DOHH2 (cell line): ENCODE measurements around the gene SYT1.
"Not testable (repeated sequence)": the region's sequence is repeated elsewhere in the genome, so short reads cannot be mapped to it uniquely, and the experiment has no call there.

ENCODE experiments used
- H3F3A ChIP-seq: fragments of 200-600 bp; sonication (generic), shearing (Covaris generic); 2 replicates; pipeline ENCODE4 v1.6.0; 2016; ENCODE audit warnings: antibody characterized with exemption, mild to moderate bottlenecking; ENCODE audit not compliant: control insufficient read depth, insufficient read depth
- H3K27ac ChIP-seq: fragments of 200-600 bp; sonication (generic); 2 replicates; pipeline ENCODE4 v1.5.1; 2014; ENCODE audit warnings: low read depth, mild to moderate bottlenecking, low read length, moderate library complexity
- H3K27me3 ChIP-seq: fragments of 200-600 bp; sonication (generic); 2 replicates; pipeline ENCODE4 v1.6.1; 2014; ENCODE audit warnings: mild to moderate bottlenecking, low read length, mixed read lengths; ENCODE audit not compliant: control insufficient read depth
- H3K36me3 ChIP-seq: fragments of 200-600 bp; sonication (generic); 2 replicates; pipeline ENCODE4 v1.6.1; 2014; ENCODE audit warnings: mild to moderate bottlenecking, low read length, moderate library complexity, mixed read lengths; ENCODE audit not compliant: control insufficient read depth
- H3K4me1 ChIP-seq: fragments of 200-600 bp; sonication (generic); 2 replicates; pipeline ENCODE4 v1.6.1; 2014; ENCODE audit warnings: mild to moderate bottlenecking, low read length, mixed read lengths; ENCODE audit not compliant: control insufficient read depth
- H3K4me2 ChIP-seq: fragments of 200-600 bp; sonication (generic); 2 replicates; pipeline ENCODE4 v1.6.0; 2014; ENCODE audit warnings: mild to moderate bottlenecking, low read length, moderate library complexity
- H3K4me3 ChIP-seq: fragments of 200-600 bp; sonication (generic); 2 replicates; pipeline ENCODE4 v1.5.1; 2014; ENCODE audit warnings: mild to moderate bottlenecking, low read length, mixed read lengths
- H3K79me2 ChIP-seq: fragments of 200-600 bp; sonication (generic); 2 replicates; pipeline ENCODE4 v1.6.1; 2014; ENCODE audit warnings: mild to moderate bottlenecking, low read length, mixed read lengths; ENCODE audit not compliant: control insufficient read depth
- H3K9me2 ChIP-seq: fragments of 200-600 bp; sonication (generic); replicated peaks from 2 replicates; pipeline ENCODE4 v1.6.1; 2014; ENCODE audit warnings: mild to moderate bottlenecking, low read length, mixed read lengths; ENCODE audit not compliant: control insufficient read depth
- H3K9me3 ChIP-seq: fragments of 200-600 bp; sonication (generic); 2 replicates; pipeline ENCODE4 v1.6.1; 2014; ENCODE audit warnings: antibody characterized with exemption, low read length, mixed read lengths; ENCODE audit not compliant: control insufficient read depth, insufficient read depth
- H4K20me1 ChIP-seq: fragments of 200-600 bp; sonication (generic); 2 replicates; pipeline ENCODE4 v1.6.0; 2014; ENCODE audit warnings: low read depth, mild to moderate bottlenecking, antibody characterized with exemption, low read length, moderate library complexity; ENCODE audit not compliant: control insufficient read depth, insufficient read depth
- EZH2phosphoT487 ChIP-seq: fragments of 200-600 bp; sonication (generic); IDR thresholded peaks from 2 replicates; pipeline ENCODE4 v1.6.1; 2017; ENCODE audit warnings: borderline replicate concordance, mild to moderate bottlenecking, antibody characterized with exemption, low read length, moderate library complexity, mixed read lengths
- TF ChIP-seq, protein P1 (sequence below): fragments of 200-600 bp; sonication (generic); IDR thresholded peaks from one replicate; pipeline ENCODE4 v1.5.1; 2014; ENCODE audit warnings: antibody characterized with exemption, mild to moderate bottlenecking, low read depth, low read length; ENCODE audit not compliant: poor library complexity, severe bottlenecking

Gene SYT1

DNA sequence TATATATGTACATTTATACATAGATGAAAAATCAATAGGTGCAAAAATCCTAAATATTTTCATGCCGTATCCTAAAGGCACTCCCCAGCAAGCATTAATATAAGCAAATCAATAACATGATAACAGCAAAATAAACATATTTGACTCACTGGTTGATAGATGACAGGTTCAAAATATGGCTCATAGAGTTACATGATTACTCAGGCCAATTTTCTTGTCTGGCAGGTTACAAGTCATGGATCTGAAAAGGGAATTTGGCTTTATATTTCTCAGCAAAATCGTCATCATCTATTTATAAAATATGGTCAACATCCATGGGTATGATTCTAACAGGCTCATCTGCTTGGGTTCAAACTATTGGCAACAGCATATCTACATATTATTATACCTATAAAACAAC is 34.9 kb upstream of the SYT1 start:
- Histone ChIP-seq H3K9me2 (no peaks in the 10 kb centered on the region), H3K9me3 (no peaks in the 10 kb centered on the region), H3K36me3 (no peaks in the 10 kb centered on the region), H4K20me1 (no peaks in the 10 kb centered on the region), H3K79me2 (no peaks in the 10 kb centered on the region), H3K27ac (no peak overlapping the region), H3K4me1 (no peaks in the 10 kb centered on the region), H3K4me3 (no peak overlapping the region), H3K27me3 (no peaks in the 10 kb centered on the region), H3F3A (no peaks in the 10 kb centered on the region), H3K4me2 (no peak overlapping the region)
- no peak for TF ChIP-seq EZH2phosphoT487
- TF ChIP-seq, protein P1, sequence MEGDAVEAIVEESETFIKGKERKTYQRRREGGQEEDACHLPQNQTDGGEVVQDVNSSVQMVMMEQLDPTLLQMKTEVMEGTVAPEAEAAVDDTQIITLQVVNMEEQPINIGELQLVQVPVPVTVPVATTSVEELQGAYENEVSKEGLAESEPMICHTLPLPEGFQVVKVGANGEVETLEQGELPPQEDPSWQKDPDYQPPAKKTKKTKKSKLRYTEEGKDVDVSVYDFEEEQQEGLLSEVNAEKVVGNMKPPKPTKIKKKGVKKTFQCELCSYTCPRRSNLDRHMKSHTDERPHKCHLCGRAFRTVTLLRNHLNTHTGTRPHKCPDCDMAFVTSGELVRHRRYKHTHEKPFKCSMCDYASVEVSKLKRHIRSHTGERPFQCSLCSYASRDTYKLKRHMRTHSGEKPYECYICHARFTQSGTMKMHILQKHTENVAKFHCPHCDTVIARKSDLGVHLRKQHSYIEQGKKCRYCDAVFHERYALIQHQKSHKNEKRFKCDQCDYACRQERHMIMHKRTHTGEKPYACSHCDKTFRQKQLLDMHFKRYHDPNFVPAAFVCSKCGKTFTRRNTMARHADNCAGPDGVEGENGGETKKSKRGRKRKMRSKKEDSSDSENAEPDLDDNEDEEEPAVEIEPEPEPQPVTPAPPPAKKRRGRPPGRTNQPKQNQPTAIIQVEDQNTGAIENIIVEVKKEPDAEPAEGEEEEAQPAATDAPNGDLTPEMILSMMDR = no peak

DNA sequence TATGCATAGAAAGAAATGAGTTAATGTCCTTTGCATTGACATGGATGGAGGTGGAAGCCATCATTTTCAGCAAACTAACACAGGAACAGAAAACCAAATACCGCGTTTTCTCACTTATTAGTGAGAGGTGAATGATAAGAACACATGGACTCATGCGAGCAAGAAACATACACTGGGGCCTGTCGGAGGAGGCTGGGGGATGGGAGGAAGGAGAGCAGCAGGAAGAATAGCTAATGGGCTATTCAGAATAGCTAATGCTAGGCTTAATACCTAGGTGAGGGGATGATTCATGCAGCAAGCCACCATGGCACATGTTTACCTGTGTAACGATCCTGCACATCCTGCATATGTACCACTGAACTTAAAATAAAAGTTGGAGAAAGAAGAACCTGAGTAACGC is 29.1 kb upstream of the SYT1 start:
- no peaks in the 10 kb centered on the region for H3F3A ChIP-seq
- H3K4me3 ChIP-seq = no peak overlapping the region
- H3K4me1 ChIP-seq = no peaks in the 10 kb centered on the region
- H3K9me2 ChIP-seq = no peaks in the 10 kb centered on the region
- no peak overlapping the region for H3K27ac ChIP-seq
- no peak overlapping the region for H3K4me2 ChIP-seq
- no peaks in the 10 kb centered on the region for H3K36me3 ChIP-seq
- H4K20me1 ChIP-seq = no peaks in the 10 kb centered on the region
- TF ChIP-seq, protein P1 = no peak
- no peak for TF ChIP-seq EZH2phosphoT487
- no peaks in the 10 kb centered on the region for H3K79me2 ChIP-seq
- no peaks in the 10 kb centered on the region for H3K27me3 ChIP-seq
- no peaks in the 10 kb centered on the region for H3K9me3 ChIP-seq

DNA sequence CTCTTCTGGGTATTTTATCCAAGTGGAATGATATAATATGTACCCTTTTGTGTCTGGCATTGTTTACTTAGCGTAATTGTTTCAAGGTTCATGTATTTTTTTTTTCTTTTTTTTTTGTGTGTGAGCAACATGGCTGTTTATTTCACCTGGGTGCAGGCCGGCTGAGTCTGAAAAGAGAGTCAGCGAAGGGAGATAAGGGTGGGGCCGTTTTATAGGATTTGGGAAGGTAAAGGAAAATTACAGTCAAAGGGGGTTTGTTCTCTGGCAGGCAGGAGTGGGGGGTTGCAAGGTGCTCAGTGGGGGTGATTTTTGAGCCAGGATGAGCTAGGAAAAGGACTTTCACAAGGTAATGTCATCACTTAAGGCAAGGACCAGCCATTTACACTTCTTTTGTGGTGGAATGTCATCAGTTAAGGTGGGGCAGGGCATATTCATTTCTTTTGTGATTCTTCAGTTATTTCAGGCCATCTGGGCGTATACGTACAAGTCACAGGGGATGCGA is 24.0 kb upstream of the SYT1 start:
- H3K9me2 ChIP-seq, H3K79me2 ChIP-seq, H3K4me3 ChIP-seq, H3K27ac ChIP-seq, H3K36me3 ChIP-seq, H4K20me1 ChIP-seq, H3F3A ChIP-seq, H3K27me3 ChIP-seq, H3K4me2 ChIP-seq, H3K9me3 ChIP-seq, H3K4me1 ChIP-seq: not testable (repeated sequence)

DNA sequence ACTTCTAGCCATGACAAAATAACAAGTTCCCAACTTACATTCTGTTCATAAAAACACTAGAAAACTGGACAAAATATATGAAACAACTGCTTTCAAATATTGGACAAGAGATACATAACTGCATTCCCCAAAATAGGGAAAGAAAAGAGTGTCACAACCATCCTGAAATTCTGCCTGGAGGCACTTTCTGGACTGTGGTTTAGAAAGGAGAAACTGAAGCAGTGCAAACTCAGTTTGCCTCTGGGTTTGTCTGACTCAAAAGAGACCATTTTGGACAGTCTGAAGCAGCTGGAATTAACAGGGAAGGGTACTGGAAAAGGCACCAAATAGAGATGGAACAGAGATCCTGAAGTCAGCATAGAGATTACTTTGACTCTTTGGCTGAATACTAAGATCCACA is 11.3 kb upstream of the SYT1 start:
- H3K4me3 ChIP-seq = no peak overlapping the region
- H3K27me3 ChIP-seq = no peaks in the 10 kb centered on the region
- TF ChIP-seq, protein P1 = no peak
- no peak for TF ChIP-seq EZH2phosphoT487
- H3K4me1 ChIP-seq = no peaks in the 10 kb centered on the region
- no peaks in the 10 kb centered on the region for H3K36me3 ChIP-seq
- H3K9me3 ChIP-seq = no peaks in the 10 kb centered on the region
- no peaks in the 10 kb centered on the region for H3K79me2 ChIP-seq
- H3F3A ChIP-seq = no peaks in the 10 kb centered on the region
- H3K9me2 ChIP-seq = no peaks in the 10 kb centered on the region
- H3K4me2 ChIP-seq = no peak overlapping the region
- H3K27ac ChIP-seq = no peak overlapping the region
- H4K20me1 ChIP-seq = no peaks in the 10 kb centered on the region
